Thyroid gland (tissue), 4 donors: ENCODE measurements around the gene NEK5.

Experiments used
- POLR2A ChIP-seq, 2 donors: fragments of 450-650 bp; IDR thresholded peaks; one replicate each; pipeline ENCODE4 v1.6.1; 2017; ENCODE audit warnings: antibody characterized with exemption in 2 of 2, mild to moderate bottlenecking in 2 of 2, moderate library complexity in 1 of 2
- TF ChIP-seq, protein P1 (sequence below), 6 experiments: fragments of 200-600 bp in 3 of 6; fragments of 450-650 bp in 3 of 6; sonication (generic) in 3 of 6; IDR thresholded peaks; one replicate each; pipeline ENCODE4 v1.5.1; 2016 to 2019; ENCODE audit warnings: antibody characterized with exemption in 6 of 6, mild to moderate bottlenecking in 2 of 6, inconsistent platforms in 1 of 6, moderate library complexity in 1 of 6

DNA sequence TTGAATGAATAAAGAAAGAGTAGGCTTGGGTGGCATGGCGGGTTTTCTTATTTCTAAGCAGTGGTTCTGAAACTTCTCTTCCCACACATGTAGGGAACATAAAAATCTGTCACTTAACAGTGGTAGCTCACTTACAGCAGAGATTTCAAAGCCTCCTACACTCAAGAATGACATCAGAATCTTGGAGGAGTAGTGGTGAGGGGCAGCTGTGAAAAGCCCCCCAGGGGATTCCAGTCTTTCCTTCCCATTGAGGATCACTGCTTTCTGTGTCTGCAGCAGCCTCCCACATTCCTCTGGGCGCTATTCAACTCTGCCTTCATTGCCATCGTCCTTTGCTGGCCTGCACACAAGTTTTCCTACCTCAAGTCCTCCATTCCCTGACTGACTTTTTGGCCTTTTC, 8.6 kb upstream of the NEK5 start:
- TF ChIP-seq, protein P1, sequence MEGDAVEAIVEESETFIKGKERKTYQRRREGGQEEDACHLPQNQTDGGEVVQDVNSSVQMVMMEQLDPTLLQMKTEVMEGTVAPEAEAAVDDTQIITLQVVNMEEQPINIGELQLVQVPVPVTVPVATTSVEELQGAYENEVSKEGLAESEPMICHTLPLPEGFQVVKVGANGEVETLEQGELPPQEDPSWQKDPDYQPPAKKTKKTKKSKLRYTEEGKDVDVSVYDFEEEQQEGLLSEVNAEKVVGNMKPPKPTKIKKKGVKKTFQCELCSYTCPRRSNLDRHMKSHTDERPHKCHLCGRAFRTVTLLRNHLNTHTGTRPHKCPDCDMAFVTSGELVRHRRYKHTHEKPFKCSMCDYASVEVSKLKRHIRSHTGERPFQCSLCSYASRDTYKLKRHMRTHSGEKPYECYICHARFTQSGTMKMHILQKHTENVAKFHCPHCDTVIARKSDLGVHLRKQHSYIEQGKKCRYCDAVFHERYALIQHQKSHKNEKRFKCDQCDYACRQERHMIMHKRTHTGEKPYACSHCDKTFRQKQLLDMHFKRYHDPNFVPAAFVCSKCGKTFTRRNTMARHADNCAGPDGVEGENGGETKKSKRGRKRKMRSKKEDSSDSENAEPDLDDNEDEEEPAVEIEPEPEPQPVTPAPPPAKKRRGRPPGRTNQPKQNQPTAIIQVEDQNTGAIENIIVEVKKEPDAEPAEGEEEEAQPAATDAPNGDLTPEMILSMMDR (IDR thresholded peaks at IDR 0.05) = no peak
- no peak for TF ChIP-seq POLR2A (IDR thresholded peaks at IDR 0.05)
